Testis (tissue), 3 donors: ENCODE results near the gene VWF. TPM values are rescaled to one million over a fixed set of nuclear protein-coding genes. Genes with fewer than 3 reads are reported as not detected.

Experiments
- DNase-seq: peaks from one replicate; pipeline ENCODE4 v3.0.0-alpha.2; 2019
- H3K27ac ChIP-seq, 2 donors: fragments of 200-600 bp; sonication (generic); one replicate each; pipeline ENCODE4 v1.5.1; 2019
- H3K27me3 ChIP-seq: fragments of 200-600 bp; sonication (generic); one replicate; pipeline ENCODE4 v1.5.1; 2019
- H3K36me3 ChIP-seq: fragments of 200-600 bp; sonication (generic); one replicate; pipeline ENCODE4 v1.5.1; 2017; ENCODE audit warnings: low read depth; ENCODE audit errors: missing control alignments
- H3K4me1 ChIP-seq: fragments of 200-600 bp; sonication (generic); one replicate; pipeline ENCODE4 v1.5.1; 2019
- H3K4me3 ChIP-seq, 2 donors: fragments of 200-600 bp; sonication (generic); one replicate each; pipeline ENCODE4 v1.5.1; 2017 to 2019
- H3K9me3 ChIP-seq: fragments of 200-600 bp; sonication (generic); one replicate; pipeline ENCODE4 v1.5.1; 2017
- CTCF ChIP-seq, 3 experiments: fragments of 450-650 bp in 2 of 3; fragments of 200-600 bp in 1 of 3; sonication (generic) in 1 of 3; IDR thresholded peaks; one replicate each; pipeline ENCODE4 v1.5.1; 2016 to 2019; ENCODE audit warnings: antibody characterized with exemption in 3 of 3, mild to moderate bottlenecking in 2 of 3, moderate library complexity in 1 of 3
- POLR2A ChIP-seq: fragments of 450-650 bp; IDR thresholded peaks from one replicate; pipeline ENCODE4 v1.6.1; 2017; ENCODE audit warnings: antibody characterized with exemption, mild to moderate bottlenecking, moderate library complexity
- WGBS, 2 donors: methylation state at CpG; one replicate each; pipeline ENCODE4 v1.1.5; 2018; 5-methylcytosine and 5-hydroxymethylcytosine counted together
- intact Hi-C: fragments of 100-400 bp; cut with DNase I; formaldehyde crosslinking; loops from one replicate; pipeline ENCODE4 v1.15.1; 2023; ENCODE audit warnings: low total_unique reads
- polyA plus RNA-seq: library from polyadenylated mRNA; stranded (reverse); fragments of 350-450 nt; fragmentation: Illumina TruSeq; extraction: RNeasy Lipid Tissue Mini Kit (QIAGEN cat#74804); gene quantifications from one replicate; pipeline ENCODE4 v1.2.3, GENCODE V29; 2014; ENCODE audit warnings: low read depth, low replicate concordance; ENCODE audit not compliant: insufficient read depth
- total RNA-seq, 2 donors: library from RNA; depleted of rRNA; stranded (reverse); fragments of >200 nt; gene quantifications; one replicate each; pipeline ENCODE4 v1.2.3, GENCODE V29; 2016

The VWF gene
- total and polyA plus RNA-seq, 3 donors from 2014 or later = 68.3 to 86.2 (median 83.7) TPM

GRCh38 chr12:6052206-6052939, 72.1 kb downstream of the VWF start:
- no peak for DNase-seq
- H3K4me1 ChIP-seq = peaks cover 17% of the 10 kb centered on the region
- no peaks in the 10 kb centered on the region for H3K27me3 ChIP-seq
- H3K36me3 ChIP-seq = no peaks in the 10 kb centered on the region
- H3K9me3 ChIP-seq = no peaks in the 10 kb centered on the region
- no peak overlapping the region for H3K4me3 ChIP-seq
- TF ChIP-seq POLR2A (no peak), CTCF (IDR thresholded peaks at IDR 0.05) (no peak)
- intact Hi-C loops = no loop called here
- WGBS, 2 donors = 87 to 96% methylated on average over 7 to 9 of the region's 9 CpGs
- H3K27ac ChIP-seq = no peak overlapping the region

GRCh38 chr12:6049992-6050391, 74.5 kb downstream of the VWF start:
- H3K9me3 ChIP-seq = no peaks in the 10 kb centered on the region
- TF ChIP-seq POLR2A = no peak
- no peak for TF ChIP-seq CTCF (IDR thresholded peaks at IDR 0.05)
- H3K27me3 ChIP-seq = no peaks in the 10 kb centered on the region
- H3K4me3 ChIP-seq = no peak overlapping the region
- H3K4me1 ChIP-seq = peaks cover 17% of the 10 kb centered on the region
- no peak for DNase-seq
- H3K36me3 ChIP-seq = no peaks in the 10 kb centered on the region
- H3K27ac ChIP-seq = no peak overlapping the region
- 94 to 96% methylated on average over 8 of the region's 8 CpGs for WGBS, 2 donors
- intact Hi-C loops = no loop called here

GRCh38 chr12:6049587-6049986, 74.9 kb downstream of the VWF start:
- intact Hi-C loops = no loop called here
- Histone ChIP-seq H3K4me1 (peaks cover 17% of the 10 kb centered on the region), H3K36me3 (no peaks in the 10 kb centered on the region), H3K9me3 (no peaks in the 10 kb centered on the region), H3K27ac (no peak overlapping the region), H3K4me3 (no peak overlapping the region), H3K27me3 (no peaks in the 10 kb centered on the region)
- TF ChIP-seq POLR2A = no peak
- TF ChIP-seq CTCF (IDR thresholded peaks at IDR 0.05) = no peak
- DNase-seq = no peak

GRCh38 chr12:6047249-6048237, 76.9 kb downstream of the VWF start:
- TF ChIP-seq POLR2A (no peak), CTCF (IDR thresholded peaks at IDR 0.05) (no peak)
- H3K4me1 ChIP-seq = peaks cover 4% of the 10 kb centered on the region
- H3K36me3 ChIP-seq = no peaks in the 10 kb centered on the region
- no peak overlapping the region for H3K4me3 ChIP-seq
- H3K9me3 ChIP-seq = no peaks in the 10 kb centered on the region
- WGBS, 2 donors = 82 to 84% methylated on average over 13 of the region's 13 CpGs
- H3K27ac ChIP-seq = no peak overlapping the region
- DNase-seq = no peak
- intact Hi-C loops = no loop called here
- H3K27me3 ChIP-seq = no peaks in the 10 kb centered on the region
